Measurements from ENCODE around the gene GPR162.

GPR162 gene

GRCh38 chr12:6840330-6840729 lies 18.7 kb downstream of the GPR162 start:
- DNase-seq (ENCODE audit: low read depth in 2 of 2): no peak
- TF ChIP-seq, protein P1, sequence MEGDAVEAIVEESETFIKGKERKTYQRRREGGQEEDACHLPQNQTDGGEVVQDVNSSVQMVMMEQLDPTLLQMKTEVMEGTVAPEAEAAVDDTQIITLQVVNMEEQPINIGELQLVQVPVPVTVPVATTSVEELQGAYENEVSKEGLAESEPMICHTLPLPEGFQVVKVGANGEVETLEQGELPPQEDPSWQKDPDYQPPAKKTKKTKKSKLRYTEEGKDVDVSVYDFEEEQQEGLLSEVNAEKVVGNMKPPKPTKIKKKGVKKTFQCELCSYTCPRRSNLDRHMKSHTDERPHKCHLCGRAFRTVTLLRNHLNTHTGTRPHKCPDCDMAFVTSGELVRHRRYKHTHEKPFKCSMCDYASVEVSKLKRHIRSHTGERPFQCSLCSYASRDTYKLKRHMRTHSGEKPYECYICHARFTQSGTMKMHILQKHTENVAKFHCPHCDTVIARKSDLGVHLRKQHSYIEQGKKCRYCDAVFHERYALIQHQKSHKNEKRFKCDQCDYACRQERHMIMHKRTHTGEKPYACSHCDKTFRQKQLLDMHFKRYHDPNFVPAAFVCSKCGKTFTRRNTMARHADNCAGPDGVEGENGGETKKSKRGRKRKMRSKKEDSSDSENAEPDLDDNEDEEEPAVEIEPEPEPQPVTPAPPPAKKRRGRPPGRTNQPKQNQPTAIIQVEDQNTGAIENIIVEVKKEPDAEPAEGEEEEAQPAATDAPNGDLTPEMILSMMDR (IDR thresholded peaks at IDR 0.05; ENCODE audit: low read depth, low read length): no peak
- no peak overlapping the region for H3K4me3 ChIP-seq (replicated peaks in 1 of 2; ENCODE audit: low read depth in 2 of 2, low read length in 2 of 2)

DNA sequence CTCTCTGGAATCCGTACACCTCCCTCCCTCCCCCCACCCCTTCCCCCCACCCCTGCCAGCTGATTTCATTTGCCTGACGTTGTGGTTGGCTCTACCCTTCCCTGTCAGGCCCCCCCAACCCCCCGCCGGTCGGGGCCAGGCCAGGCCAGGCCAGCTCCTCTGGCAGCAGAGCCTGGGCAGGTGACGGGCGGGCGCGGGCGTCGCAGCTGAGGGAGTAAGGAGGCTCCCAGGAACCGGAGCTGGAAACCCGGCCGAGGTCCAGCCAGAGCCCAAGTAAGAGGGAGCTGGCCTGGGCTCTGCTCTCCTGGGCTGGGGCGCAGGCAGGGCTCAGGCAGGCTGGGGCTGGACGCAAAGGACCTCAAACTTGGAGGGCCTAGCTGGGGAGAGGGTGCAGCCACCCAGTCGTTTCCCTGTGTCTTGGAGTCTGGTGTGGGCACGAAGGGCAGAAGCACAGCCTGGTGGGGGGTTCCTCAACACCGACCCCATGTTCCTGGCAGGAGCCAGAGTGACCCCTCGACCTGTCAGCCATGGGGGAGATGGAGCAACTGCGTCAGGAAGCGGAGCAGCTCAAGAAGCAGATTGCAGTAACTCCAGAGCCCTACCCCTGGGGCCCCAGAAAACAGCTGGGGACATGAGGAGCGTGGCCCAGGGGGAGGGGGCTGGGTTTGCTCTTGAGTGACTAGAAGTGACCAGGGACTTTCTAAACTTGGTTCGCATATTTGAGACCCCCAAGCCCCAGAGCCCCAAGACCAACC lies 19.3 kb downstream of the GPR162 start, which contains the start of gene GNB3:
GNB3 (plus strand) TSS at position 165 of the 755 bp plus-strand sequence; CDS start at position 528, 363 bp downstream.
- DNase-seq (ENCODE audit: low read depth in 2 of 2): no peak
- H3K4me3 ChIP-seq (replicated peaks in 1 of 2; ENCODE audit: low read depth in 2 of 2, low read length in 2 of 2): no peak within 1 kb of the TSS
- TF ChIP-seq, protein P1 (IDR thresholded peaks at IDR 0.05; ENCODE audit: low read depth, low read length): no peak

DNA sequence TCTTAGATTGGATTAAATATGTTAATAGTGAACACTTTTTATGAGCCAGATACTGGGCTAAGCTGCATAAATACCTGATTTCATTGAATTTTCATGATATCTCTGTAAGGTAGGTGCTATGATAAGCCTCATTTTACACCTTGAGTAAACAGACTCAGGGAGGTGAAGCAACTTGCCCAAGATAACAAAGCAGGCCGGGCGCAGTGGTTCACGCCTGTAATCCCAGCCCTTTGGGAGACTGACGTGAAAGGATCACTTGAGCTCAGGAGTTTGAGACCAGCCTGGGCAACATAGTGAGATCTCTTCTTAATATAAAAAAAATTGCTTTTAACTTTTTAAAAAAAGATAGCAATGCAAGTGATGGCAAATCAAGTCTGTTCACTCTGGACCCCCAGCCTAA lies 20.5 kb downstream of the GPR162 start:
- TF ChIP-seq, protein P1 (IDR thresholded peaks at IDR 0.05; ENCODE audit: low read depth, low read length): no peak
- no peak overlapping the region for H3K4me3 ChIP-seq (replicated peaks in 1 of 2; ENCODE audit: low read depth in 2 of 2, low read length in 2 of 2)
- no peak for DNase-seq (ENCODE audit: low read depth in 2 of 2)

DNA sequence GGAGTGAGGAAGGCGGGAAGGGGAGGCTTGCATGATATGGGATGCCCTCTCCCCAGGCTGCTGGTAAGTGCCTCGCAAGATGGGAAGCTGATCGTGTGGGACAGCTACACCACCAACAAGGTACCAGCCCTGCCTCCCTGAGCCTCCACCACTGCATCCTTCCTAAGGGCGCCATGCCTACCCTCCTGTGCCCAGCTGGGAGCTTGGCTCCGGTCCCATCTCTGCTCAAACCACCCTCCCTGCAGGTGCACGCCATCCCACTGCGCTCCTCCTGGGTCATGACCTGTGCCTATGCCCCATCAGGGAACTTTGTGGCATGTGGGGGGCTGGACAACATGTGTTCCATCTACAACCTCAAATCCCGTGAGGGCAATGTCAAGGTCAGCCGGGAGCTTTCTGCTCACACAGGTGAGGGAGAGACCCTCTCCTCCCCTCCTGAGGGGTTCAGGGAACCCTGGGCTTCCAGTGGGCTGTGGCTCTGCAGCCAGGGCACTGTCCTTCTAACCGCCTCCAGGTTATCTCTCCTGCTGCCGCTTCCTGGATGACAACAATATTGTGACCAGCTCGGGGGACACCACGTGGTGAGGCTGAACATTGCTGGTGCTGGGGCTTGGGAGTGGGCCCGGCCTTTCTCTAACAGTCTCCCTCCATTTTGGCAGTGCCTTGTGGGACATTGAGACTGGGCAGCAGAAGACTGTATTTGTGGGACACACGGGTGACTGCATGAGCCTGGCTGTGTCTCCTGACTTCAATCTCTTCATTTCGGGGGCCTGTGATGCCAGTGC lies 21.7 kb downstream of the GPR162 start:
- TF ChIP-seq, protein P1 (IDR thresholded peaks at IDR 0.05; ENCODE audit: low read depth, low read length): no peak
- H3K4me3 ChIP-seq (replicated peaks in 1 of 2; ENCODE audit: low read depth in 2 of 2, low read length in 2 of 2): no peak overlapping the region
- DNase-seq (ENCODE audit: low read depth in 2 of 2): no peak

- no peak overlapping the region for H3K4me3 ChIP-seq (replicated peaks in 1 of 2; ENCODE audit: low read depth in 2 of 2, low read length in 2 of 2)
- no peak for DNase-seq (ENCODE audit: low read depth in 2 of 2)
- TF ChIP-seq, protein P1 (IDR thresholded peaks at IDR 0.05; ENCODE audit: low read depth, low read length): no peak
Measured at GRCh38 chr12:6845395-6845794, 23.8 kb downstream of the GPR162 start.

DNA sequence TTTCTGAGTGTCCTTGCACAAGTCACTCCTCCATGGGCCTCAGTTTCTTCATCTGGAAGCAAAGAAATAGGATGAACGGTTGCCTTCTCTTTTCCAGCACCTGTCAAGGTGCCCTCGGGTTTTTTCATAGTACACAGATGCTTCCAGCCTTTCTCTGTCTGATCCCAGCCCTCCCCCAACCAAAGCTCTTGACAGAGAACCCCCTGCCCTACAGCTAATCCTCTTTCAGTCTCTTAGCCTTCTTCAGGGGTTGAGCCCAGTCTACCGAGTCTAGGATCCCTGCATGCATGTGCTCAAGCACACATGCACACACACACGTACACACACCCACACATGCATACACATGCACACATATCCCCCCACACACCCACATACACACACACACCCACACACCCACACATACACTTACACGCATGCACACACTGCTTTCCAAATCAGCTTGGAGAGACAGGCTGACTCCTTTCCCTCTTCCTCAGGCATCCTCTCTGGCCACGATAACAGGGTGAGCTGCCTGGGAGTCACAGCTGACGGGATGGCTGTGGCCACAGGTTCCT lies 24.8 kb downstream of the GPR162 start:
- DNase-seq (ENCODE audit: low read depth in 2 of 2): no peak
- no peak overlapping the region for H3K4me3 ChIP-seq (replicated peaks in 1 of 2; ENCODE audit: low read depth in 2 of 2, low read length in 2 of 2)

More for the DNA sequence above, 24.8 kb downstream of the GPR162 start:
- TF ChIP-seq, protein P1 (IDR thresholded peaks at IDR 0.05; ENCODE audit: low read depth, low read length): no peak
